GM12865 (cell line): ENCODE measurements around the gene MBD3.

Experiments used
- DNase-seq: peaks from one replicate; pipeline ENCODE4 v3.0.0; 2010; ENCODE audit warnings: low read depth
- H3K4me3 ChIP-seq: 2 replicates; pipeline ENCODE4 v1.5.1; 2011; ENCODE audit warnings: mild to moderate bottlenecking, low read depth, low read length, control low read depth
- CTCF ChIP-seq: IDR thresholded peaks from 2 replicates; pipeline ENCODE4 v1.5.1; 2011; ENCODE audit warnings: low read length, control low read depth, low read depth, inconsistent platforms; ENCODE audit not compliant: insufficient read depth; ENCODE audit errors: missing control alignments

The MBD3 gene

DNA sequence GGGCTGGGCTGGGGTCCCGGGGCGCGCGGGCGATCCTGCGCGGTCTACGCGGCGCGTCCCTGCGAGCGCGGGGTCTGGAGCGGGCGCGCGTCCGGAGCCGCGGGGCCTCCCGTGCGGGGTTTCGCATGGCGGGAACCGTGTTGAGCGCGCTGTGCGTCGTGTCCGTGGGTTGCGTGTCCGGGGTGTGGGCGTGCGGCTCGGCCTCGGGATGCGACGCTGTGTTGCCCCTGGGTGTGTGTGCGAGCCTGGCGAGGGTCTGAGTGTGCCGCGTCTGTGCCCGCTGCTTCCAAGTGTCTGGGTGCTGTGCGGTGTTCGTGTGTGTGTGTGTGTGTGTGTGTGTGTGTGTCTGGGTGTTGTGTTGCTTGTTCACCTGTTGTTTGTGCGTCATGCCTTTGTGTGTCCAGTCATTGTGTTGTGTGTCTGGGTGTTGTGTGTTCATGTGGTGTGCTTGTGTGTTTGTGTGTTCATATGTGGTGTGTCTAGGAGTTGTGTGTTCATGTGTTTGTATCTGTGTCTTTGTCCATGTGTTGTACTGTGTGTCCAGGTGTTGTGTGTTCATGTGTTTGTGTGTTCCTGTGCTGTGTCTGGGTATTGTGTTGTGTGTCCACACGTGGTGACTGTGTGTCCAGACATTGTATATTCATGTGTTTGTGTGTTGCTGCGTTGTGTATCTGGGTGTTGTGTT is 68.2 kb downstream of the MBD3 start:
- TF ChIP-seq CTCF: no peak
- H3K4me3 ChIP-seq: no peak overlapping the region
- DNase-seq: no peak
